Retinal pigment epithelial cell (primary cell): Measurements from ENCODE around the gene PDK1.

Experiments
- DNase-seq: peaks from one replicate; pipeline ENCODE4 v3.0.0-alpha.2; 2010; ENCODE audit warnings: low read depth
- H3K4me3 ChIP-seq: 2 replicates; pipeline ENCODE4 v1.5.1; 2011; ENCODE audit warnings: mild to moderate bottlenecking, low read length, control low read depth, moderate library complexity
- TF ChIP-seq, protein P1 (sequence below): conservative IDR thresholded peaks from 2 replicates; pipeline ENCODE4 v1.5.1; 2011; ENCODE audit warnings: low read depth, low read length, control low read depth, inconsistent platforms

The PDK1 gene

DNA sequence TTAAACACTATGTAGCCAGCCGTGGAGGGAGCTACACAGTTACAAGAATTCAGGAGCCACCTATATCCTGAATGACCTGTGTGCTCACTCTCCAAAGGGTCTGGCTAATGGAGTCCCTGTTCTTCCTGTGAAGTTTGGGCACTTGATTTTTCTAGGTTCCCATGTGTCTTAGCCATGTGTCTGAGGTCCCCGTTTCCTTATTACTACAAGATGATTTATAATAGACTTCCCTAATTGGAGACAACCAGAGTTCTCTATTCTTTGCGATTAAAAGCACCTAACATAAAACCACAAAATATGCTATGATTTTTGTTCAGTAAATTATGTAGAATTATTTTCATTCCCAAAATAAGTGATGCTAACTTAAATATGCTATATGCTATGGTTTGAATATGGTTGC is 83.4 kb downstream of the PDK1 start:
- DNase-seq = no peak
- H3K4me3 ChIP-seq = no peak overlapping the region
- TF ChIP-seq, protein P1, sequence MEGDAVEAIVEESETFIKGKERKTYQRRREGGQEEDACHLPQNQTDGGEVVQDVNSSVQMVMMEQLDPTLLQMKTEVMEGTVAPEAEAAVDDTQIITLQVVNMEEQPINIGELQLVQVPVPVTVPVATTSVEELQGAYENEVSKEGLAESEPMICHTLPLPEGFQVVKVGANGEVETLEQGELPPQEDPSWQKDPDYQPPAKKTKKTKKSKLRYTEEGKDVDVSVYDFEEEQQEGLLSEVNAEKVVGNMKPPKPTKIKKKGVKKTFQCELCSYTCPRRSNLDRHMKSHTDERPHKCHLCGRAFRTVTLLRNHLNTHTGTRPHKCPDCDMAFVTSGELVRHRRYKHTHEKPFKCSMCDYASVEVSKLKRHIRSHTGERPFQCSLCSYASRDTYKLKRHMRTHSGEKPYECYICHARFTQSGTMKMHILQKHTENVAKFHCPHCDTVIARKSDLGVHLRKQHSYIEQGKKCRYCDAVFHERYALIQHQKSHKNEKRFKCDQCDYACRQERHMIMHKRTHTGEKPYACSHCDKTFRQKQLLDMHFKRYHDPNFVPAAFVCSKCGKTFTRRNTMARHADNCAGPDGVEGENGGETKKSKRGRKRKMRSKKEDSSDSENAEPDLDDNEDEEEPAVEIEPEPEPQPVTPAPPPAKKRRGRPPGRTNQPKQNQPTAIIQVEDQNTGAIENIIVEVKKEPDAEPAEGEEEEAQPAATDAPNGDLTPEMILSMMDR = no peak

DNA sequence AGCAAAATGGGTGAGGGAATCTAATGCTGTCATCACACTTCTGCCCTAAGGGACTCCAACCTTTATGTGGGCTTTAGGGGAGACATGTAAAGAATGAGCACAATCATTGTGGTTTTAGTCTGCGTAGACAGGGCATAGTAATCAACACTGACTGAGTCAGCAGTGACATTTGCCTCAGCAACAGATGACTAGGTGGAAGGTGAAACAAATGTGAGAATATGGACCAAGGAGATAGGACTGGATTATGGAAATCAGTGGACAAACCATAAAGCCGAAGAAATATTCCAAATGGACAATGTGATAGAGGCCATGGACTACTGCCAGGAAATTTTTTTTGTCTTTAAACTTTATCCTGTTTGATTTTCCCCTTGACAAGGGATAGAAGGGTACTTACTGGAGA is 83.9 kb downstream of the PDK1 start:
- DNase-seq = peak; percentile 21
- TF ChIP-seq, protein P1 = no peak
- no peak overlapping the region for H3K4me3 ChIP-seq

DNA sequence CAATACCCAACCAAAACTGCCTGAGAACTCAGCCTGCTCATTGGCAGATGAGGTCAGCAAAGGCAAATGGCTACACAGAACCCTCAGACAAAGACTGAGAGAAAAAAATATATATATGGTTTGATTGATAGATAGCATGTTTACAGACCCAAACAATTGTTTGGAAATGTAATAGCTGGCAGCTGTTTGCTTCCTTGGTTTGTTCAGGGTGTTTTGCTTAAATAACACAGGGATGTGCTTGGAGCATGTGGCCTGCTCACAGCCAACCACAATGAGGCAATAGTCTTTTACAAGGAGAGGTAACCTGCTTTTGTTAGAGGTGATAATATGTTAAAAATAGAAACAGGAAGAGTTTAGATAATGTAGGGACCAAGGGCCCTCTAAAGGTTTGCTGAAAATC is 84.5 kb downstream of the PDK1 start:
- DNase-seq = no peak
- TF ChIP-seq, protein P1 = no peak
- H3K4me3 ChIP-seq = no peak overlapping the region

DNA sequence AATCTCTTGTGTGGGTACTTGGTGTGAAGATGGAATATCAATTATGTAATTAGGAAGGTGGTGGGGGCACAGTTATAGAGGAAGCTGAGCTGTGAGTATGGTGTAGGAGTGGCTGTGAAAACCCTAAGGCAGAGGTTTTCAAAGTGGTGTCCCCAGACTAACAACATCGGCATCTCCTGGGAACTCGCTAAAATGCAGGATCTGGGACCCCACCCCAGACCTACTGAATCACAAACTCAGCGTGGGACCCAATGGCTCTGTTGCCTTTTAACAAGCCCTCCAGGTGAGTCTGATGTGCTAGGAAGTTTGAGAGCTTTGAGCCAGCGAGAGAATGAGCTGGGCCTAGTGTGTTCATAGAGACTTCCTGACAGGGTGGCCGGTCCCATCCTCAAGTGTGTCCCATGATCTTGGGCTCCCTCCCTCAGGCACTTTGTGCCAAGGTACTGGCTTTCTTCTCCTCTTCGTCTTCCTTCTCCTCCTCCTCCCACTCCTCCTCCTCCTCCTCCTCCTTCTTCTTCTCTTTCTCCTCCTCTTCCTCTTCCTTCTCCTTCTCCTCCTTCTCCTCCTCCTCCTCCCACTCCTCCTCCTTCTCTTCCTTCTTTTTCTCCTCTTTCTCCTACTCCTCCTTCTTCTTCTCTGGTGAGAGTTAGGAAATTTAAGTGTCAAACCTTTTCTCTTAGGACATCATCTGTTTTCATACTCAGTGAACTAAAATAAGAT is 86.6 kb downstream of the PDK1 start:
- no peak overlapping the region for H3K4me3 ChIP-seq
- TF ChIP-seq, protein P1 = no peak
- no peak for DNase-seq

DNA sequence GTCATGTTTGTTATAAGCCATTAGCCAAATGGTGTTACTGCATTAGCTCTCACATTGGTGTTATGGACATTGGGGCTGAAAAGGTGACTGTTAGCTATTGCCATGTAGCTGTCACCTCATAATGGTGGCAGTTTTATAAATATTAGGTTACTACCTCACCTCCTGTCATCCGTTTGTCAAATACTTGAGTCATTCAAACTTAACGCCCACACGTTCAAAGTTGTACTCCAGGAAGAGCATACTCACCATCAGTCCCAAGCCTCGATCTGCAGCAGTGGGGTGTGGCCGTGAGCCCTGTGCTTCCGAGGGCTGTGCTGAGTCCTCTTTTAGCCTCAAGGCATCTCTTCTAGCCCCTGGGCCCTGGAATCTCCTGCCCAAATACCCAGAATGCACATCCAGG is 87.3 kb downstream of the PDK1 start:
- no peak for DNase-seq
- no peak overlapping the region for H3K4me3 ChIP-seq
- TF ChIP-seq, protein P1 = no peak

DNA sequence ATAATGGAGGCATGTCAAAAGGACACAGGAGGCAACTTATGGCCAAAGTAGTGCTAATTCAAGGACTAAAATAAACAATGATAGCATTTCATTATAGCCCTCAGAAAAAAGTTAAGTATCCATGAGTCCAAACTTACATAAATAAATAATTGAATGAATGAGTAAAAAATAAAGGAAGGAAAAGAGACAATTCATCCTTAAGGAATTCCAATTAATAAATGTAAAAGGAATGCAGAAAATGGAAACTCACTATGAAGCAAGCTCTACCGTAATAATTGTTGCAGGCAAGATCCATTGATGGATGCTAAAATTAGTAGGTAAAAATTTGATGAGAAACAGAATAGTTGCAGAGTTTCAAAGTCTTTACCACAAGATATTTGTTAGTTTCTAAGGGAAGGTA is 91.5 kb downstream of the PDK1 start:
- TF ChIP-seq, protein P1 = no peak
- no peak overlapping the region for H3K4me3 ChIP-seq
- no peak for DNase-seq

DNA sequence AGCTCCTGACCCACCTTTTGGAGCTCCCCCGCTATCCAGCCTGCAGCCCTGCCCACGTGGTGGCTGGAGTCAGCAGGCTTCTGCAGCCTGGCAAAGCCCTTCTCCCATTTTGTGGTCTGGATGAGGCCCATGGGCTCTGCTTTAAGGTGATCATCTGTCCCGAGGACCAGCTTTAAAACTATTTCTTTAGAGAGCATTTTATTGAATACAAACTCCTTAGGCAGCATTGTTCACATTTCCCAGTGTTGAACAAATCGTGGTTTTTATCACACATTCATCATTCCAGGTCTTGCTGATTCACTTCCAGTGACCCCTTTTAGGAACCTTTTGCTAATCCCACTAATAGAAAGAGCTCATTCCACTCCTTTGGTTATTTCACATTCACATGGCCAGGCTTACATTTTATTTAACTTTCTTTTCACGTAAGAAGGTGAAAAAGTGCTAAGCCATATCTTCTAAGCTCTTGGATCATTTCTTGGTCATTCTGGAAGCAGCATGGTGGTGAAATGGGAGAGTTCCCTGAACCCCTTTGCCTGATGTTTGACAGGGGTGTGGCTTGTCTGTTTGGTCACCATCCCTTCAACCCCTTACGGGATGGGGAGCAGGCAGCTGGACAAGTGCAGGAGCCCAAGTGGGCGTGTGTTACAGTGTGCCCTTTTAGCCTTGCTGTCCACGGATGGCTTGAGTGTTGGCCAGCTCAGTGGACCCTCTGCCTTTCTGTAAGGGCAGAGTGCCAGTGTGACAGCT is 99.4 kb downstream of the PDK1 start:
- TF ChIP-seq, protein P1 = no peak
- DNase-seq = peak; percentile 82
- H3K4me3 ChIP-seq = no peak overlapping the region
